ENCODE results near the gene VAV2.
A peak's percentile ranks its signal among the peaks of the same experiment; 100 is the strongest.

VAV2 gene

DNA sequence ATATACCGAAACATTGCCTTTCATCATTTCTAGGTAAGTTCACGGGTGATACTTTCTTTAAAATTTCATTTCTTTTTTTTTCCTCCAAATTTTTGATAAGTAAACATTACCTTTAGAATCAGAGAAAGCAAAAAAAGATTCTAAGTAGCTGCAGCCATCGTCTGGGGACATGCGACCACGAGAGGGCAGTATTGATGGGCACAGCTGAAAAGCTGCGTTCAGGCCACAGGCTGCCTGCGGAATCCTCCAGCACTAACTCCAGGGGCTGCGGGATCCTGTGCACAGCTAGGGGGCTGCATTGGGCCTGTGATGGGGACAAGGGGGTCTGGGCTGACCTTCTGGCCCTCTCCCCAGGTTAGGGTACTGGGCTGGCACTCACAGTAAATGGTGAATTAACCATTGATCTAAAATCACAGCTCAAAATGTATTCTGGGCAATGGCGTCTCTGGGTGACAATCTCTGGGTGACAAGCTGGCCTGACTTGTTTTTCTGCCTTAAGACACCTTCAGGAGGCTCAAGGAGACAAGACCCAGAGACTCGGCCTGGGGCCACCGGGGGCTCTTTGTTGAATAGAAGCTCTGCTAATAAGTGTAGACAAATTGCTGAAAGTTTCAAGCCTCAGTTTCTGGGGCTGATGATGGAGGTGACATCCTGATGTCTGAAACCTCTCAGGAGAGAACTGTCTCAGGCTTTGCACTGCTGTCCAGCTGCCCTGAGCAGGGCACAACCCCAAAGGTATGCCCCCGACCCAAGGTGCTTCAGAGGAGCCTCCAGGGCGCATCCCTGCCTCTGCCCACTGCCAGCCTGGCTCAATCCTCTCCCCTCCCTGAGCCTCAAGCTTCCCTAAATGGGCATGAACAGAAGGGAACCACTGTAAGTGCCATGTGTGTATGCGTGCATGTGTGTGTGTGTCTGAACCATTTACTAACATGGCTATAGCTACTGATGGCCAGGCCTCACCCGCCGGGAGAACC, 209.7 kb downstream of the VAV2 start:
- H3K36me3 ChIP-seq = peaks cover 59% of the 10 kb centered on the region
- H4K20me1 ChIP-seq = peaks cover 9% of the 10 kb centered on the region; the same call in 1 of the 2 replicates
- H3K4me2 ChIP-seq = peak overlapping the region; percentile 44; the same call in 1 of the 2 replicates
- no peak overlapping the region for H3K27ac ChIP-seq
- no peak for TF ChIP-seq Cebpa-rat (IDR thresholded peaks at IDR 0.05)
- no peaks in the 10 kb centered on the region for H3K27me3 ChIP-seq
- no peak overlapping the region for H3K9ac ChIP-seq
- H3K9me3 ChIP-seq = no peaks in the 10 kb centered on the region
- peaks cover 76% of the 10 kb centered on the region for H3K4me1 ChIP-seq
- H3K4me3 ChIP-seq = no peak overlapping the region

DNA sequence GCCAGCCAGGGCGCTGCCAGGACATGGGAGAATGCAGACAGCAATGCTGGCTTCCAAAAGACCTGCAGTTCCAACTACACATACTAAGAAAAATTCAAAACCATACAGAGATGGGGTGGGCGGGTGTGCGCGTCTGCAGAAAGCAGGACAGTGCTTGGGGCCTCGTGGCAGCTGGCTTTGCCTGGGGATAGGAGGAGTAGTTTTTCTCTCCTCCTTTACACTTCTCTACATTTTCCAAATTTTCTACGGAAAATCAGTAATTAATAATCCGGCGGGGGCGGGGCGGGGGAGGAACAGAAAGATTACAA, 210.3 kb downstream of the VAV2 start:
- Histone ChIP-seq H3K36me3 (peaks cover 59% of the 10 kb centered on the region), H3K27me3 (no peaks in the 10 kb centered on the region), H3K4me3 (no peak overlapping the region), H3K4me2 (no peak overlapping the region), H3K9ac (no peak overlapping the region), H3K27ac (no peak overlapping the region), H3K9me3 (no peaks in the 10 kb centered on the region), H4K20me1 (peaks cover 9% of the 10 kb centered on the region; the same call in 1 of the 2 replicates), H3K4me1 (peaks cover 76% of the 10 kb centered on the region)
- TF ChIP-seq Cebpa-rat (IDR thresholded peaks at IDR 0.05) = no peak

DNA sequence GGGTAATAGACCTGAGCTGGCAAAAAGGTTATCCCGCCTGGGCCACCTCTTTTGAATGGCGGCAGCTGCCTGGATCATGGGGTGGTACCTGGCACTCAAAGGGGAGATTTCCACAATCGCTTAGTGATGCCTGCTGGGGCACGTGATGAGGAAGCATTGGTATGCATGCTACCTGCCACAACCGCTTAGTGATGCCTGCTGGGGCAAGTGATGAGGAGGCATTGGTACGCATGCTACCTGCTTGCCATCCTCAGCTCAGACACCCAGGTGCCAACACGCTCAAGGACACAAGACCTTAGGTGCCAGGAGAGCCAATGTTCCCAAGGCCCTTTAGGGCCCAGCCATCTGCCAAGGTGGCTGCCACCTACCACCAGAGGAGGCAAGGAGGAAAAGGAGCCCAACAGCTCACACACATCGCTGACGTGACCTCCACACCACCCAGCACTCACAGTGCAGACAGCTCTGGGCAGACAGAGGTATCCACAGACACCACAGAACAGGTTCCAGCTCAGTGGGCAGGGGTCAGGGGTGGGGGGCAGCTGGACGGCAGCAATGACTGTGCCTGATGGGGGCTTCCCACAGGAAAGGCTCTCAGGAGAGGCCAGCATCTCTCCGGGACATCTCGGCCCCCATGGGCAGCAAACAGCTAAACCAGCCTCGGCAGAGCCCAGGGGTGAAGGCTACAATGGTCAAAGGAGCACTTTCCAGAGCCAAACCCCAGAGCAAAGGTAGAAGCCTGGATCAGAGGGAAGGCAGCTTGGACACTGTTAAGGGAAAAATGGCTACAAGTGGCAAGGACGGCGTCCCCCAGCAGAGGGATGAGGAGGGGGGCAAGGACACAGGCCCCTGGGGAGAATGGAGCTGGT, 210.9 kb downstream of the VAV2 start:
- Histone ChIP-seq H3K4me3 (no peak overlapping the region), H3K4me1 (peaks cover 76% of the 10 kb centered on the region), H3K27me3 (no peaks in the 10 kb centered on the region), H3K36me3 (peaks cover 65% of the 10 kb centered on the region), H3K4me2 (no peak overlapping the region), H3K9me3 (no peaks in the 10 kb centered on the region), H3K9ac (no peak overlapping the region), H3K27ac (no peak overlapping the region), H4K20me1 (peaks cover 8% of the 10 kb centered on the region; the same call in 1 of the 2 replicates)
- TF ChIP-seq Cebpa-rat (IDR thresholded peaks at IDR 0.05) = no peak

DNA sequence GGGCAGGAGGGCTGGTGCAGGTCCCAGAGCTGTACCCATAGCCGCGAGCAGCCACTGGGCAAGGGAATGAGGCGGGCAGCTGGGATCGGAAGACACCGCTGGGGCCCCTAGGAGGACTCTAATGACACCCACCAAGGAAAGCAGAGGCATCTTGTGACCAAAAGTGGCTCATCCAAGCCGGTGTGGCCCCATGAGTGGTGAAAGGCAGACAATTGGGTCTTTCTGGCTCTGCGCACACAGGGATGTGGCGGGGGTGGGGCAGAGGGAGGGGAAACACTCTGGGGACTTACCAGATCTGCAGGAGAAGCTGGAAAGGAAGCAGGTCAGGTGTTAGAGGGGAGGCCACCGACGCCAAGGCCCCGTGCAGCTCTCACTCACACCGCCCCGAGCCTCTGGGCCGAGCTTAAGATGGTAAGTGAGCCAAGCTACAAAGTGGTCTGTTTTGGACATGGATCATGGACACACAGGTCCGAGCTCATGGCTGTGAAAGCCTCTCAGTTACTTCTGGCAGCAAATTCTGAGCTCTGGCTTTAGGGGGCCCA, 211.6 kb downstream of the VAV2 start:
- no peak overlapping the region for H3K27ac ChIP-seq
- peak overlapping the region; percentile 14; the same call in 1 of the 2 replicates for H3K4me2 ChIP-seq
- H3K4me1 ChIP-seq = peaks cover 70% of the 10 kb centered on the region
- H4K20me1 ChIP-seq = 0 out of 2 replicates have a peak, but pooled peaks cover 1% of the 10 kb centered on the region
- H3K27me3 ChIP-seq = no peaks in the 10 kb centered on the region
- H3K36me3 ChIP-seq = peaks cover 65% of the 10 kb centered on the region
- H3K4me3 ChIP-seq = no peak overlapping the region
- no peak overlapping the region for H3K9ac ChIP-seq
- TF ChIP-seq Cebpa-rat (IDR thresholded peaks at IDR 0.05) = no peak
- no peaks in the 10 kb centered on the region for H3K9me3 ChIP-seq

DNA sequence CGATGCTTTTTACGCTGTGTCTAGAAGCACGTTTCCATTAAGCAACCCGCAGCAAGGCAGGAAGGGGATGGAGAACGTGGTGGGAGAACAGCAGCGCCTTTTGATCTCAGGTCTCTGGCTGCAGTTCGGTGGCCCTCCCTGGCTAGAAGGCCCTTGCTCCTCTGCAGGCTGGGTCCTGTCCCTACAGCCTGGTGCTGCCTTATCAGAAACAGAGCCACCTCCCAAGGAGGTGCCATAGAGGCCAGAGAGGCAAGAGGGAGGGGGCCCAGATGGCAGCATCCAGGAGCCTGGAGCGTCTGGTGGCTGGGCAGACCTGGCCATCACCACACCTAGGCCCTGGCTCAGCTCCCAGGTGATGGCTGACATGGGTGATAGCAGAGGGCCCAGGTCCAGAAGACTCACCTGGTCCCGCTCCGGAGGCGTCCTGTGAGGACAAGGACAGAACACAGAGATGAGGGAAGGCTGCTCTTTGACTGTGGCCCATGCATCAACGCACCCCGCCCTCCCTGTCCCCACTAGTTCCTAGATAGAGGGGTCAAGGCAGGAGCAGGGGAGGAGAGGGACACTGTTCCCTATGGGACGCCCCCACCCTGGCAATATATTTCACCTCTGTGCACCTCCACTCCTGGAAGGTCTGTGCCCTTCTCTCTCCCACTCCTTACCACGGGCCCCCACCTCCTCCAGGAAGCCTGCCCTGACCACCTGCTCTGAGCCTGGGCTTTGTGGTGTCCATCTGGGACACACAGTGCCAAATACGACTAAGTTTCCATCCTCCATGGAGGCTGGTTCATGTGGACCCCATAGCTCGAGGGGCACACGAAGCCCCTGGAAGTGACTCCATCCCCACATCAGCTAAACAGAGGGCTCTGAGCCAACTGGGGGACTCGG, 212.4 kb downstream of the VAV2 start:
- Histone ChIP-seq H3K36me3 (peaks cover 66% of the 10 kb centered on the region), H3K9ac (no peak overlapping the region), H3K9me3 (peaks cover 5% of the 10 kb centered on the region; the same call in 1 of the 2 replicates), H3K27me3 (no peaks in the 10 kb centered on the region), H4K20me1 (no peaks in the 10 kb centered on the region), H3K4me3 (no peak overlapping the region), H3K4me1 (peaks cover 63% of the 10 kb centered on the region), H3K4me2 (no peak overlapping the region), H3K27ac (no peak overlapping the region; the same call in 1 of the 2 replicates)
- TF ChIP-seq Cebpa-rat (IDR thresholded peaks at IDR 0.05) = no peak

DNA sequence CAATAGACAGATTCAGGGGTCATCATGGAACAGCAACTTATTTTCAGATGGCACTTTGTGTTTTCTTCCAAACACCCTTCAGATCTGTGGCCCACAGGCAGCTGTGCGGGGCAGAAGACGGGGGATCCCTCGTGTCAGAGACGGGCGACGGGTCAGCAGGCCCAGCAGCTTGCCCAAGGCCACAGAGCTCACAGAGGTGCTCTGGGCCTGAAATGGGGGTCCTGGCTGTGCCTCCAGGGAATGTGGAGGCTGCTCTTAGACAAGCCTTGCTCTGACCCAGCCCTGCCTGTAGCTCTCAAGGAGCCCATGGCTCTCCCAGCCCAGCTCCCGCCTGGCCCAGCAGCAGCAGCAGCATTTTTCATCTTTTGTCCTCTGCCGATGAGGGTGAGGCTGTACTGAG, 213.0 kb downstream of the VAV2 start:
- H3K9me3 ChIP-seq = peaks cover 12% of the 10 kb centered on the region
- TF ChIP-seq Cebpa-rat (IDR thresholded peaks at IDR 0.05) = no peak
- peaks cover 66% of the 10 kb centered on the region for H3K36me3 ChIP-seq
- H3K4me2 ChIP-seq = no peak overlapping the region
- no peak overlapping the region for H3K4me3 ChIP-seq
- no peak overlapping the region; the same call in 1 of the 2 replicates for H3K27ac ChIP-seq
- no peaks in the 10 kb centered on the region for H3K27me3 ChIP-seq
- no peak overlapping the region for H3K9ac ChIP-seq
- peaks cover 56% of the 10 kb centered on the region for H3K4me1 ChIP-seq
- H4K20me1 ChIP-seq = no peaks in the 10 kb centered on the region

DNA sequence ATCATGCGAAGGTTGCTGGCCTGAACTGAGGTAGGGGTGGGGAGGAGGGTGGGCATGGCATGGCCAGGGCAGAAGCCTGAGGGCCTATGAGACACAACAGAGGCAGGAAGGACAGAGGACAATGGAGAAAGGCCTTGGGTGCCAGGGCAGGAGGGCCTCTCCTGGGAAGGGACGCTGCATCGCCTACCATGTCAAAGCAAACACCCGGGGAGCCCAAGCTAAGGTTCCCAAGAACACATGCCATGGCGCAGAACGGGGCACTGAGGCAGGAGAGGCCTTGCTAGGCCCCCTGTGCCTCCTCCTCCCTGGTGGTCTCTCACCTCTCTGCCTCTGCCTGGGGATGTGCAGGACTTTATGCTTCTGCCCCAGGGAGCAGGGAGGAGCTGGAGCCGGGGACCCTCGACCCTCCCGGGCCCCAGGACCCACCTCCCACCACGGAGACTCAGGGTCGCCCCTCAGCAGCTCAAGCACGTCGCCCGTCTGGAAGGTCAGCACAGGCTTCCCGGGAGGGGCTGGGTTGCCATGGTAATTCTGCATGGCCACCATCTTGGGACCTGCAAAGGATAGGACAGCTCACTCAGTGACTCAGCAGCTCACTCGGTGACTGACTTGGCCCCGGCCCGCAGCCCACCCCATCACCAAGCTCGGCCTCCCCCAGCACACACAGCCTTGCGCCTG, 213.6 kb downstream of the VAV2 start:
- H3K9me3 ChIP-seq = peaks cover 15% of the 10 kb centered on the region
- H3K4me1 ChIP-seq = peaks cover 50% of the 10 kb centered on the region
- TF ChIP-seq Cebpa-rat (IDR thresholded peaks at IDR 0.05) = no peak
- H3K4me2 ChIP-seq = no peak overlapping the region
- no peak overlapping the region for H3K4me3 ChIP-seq
- no peaks in the 10 kb centered on the region for H4K20me1 ChIP-seq
- no peaks in the 10 kb centered on the region for H3K27me3 ChIP-seq
- no peak overlapping the region for H3K27ac ChIP-seq
- no peak overlapping the region for H3K9ac ChIP-seq
- peaks cover 69% of the 10 kb centered on the region for H3K36me3 ChIP-seq

DNA sequence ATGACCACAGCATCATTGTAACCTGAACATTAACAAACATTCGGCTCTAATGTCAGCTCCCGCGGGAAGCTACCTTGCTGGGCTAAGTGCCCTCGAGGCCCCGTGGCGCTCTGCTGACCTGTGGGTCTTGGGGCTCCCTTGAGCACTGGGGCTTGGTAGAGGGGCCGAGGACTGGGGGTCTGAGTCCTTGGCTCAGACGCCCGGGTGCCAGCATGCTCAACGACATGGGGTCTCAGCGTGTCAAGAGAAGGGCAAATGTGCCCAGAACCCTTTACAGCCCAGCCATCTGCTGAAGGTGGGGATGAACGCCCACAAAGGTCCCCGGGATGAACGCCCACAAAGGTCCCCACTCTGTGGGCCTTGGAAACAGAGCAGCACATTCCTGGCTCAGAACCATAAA, 214.3 kb downstream of the VAV2 start:
- H4K20me1 ChIP-seq = no peaks in the 10 kb centered on the region
- H3K36me3 ChIP-seq = peaks cover 75% of the 10 kb centered on the region

More for the DNA sequence above, 214.3 kb downstream of the VAV2 start:
- Histone ChIP-seq H3K27me3 (no peaks in the 10 kb centered on the region), H3K4me1 (peaks cover 44% of the 10 kb centered on the region), H3K9ac (peak overlapping the region; percentile 50; the same call in 1 of the 2 replicates), H3K27ac (no peak overlapping the region), H3K4me3 (no peak overlapping the region), H3K9me3 (peaks cover 15% of the 10 kb centered on the region), H3K4me2 (peak overlapping the region; percentile 73)
- no peak for TF ChIP-seq Cebpa-rat (IDR thresholded peaks at IDR 0.05)
